HG02642 (cell line): ENCODE data around the gene FBH1.
A peak's percentile ranks its signal among the peaks of the same experiment; 100 is the strongest.
"Not testable (repeated sequence)": the region's sequence is repeated elsewhere in the genome, so short reads cannot be mapped to it uniquely, and the experiment has no call there.

Experiments
- ATAC-seq: cut with Tn5 transposase; IDR thresholded peaks from one replicate; pipeline ENCODE4 v1.9.1; 2021; ENCODE audit warnings: mild to moderate bottlenecking; ENCODE audit not compliant: unreplicated experiment, poor library complexity

Gene FBH1

GRCh38 chr10:5889624-5890451 lies at the start of gene FBH1, which contains the start of gene ANKRD16:
TSS of gene FBH1 (plus strand) at chr10:5890243. CDS start at chr10:5890346, 103 bp downstream.
TSS of gene ANKRD16 (minus strand) at chr10:5889893. CDS start at chr10:5889354, 539 bp downstream.
- peak; percentile 88 for ATAC-seq

- ATAC-seq: peak; percentile 86
Observed at GRCh38 chr10:5840314-5841307, 49.4 kb upstream of the FBH1 start.

GRCh38 chr10:5841965-5842364 lies 48.1 kb upstream of the FBH1 start:
- ATAC-seq: no peak

GRCh38 chr10:5843686-5844344 lies 46.2 kb upstream of the FBH1 start:
- no peak for ATAC-seq

GRCh38 chr10:5844345-5845055 lies 45.5 kb upstream of the FBH1 start:
- ATAC-seq: no peak

- not testable (repeated sequence) for ATAC-seq
Observed at GRCh38 chr10:5846667-5847066, 43.4 kb upstream of the FBH1 start.

- no peak for ATAC-seq
Observed at GRCh38 chr10:5854131-5854475, 35.9 kb upstream of the FBH1 start.

GRCh38 chr10:5855979-5856700 lies 33.9 kb upstream of the FBH1 start:
- no peak for ATAC-seq

- ATAC-seq: no peak
Observed at GRCh38 chr10:5856701-5857004, 33.4 kb upstream of the FBH1 start.

GRCh38 chr10:5858811-5859210 lies 31.2 kb upstream of the FBH1 start:
- no peak for ATAC-seq

GRCh38 chr10:5860066-5860465 lies 30.0 kb upstream of the FBH1 start:
- ATAC-seq: no peak

- peak; percentile 96 for ATAC-seq
Observed at GRCh38 chr10:5862360-5862961, 27.6 kb upstream of the FBH1 start.

- not testable (repeated sequence) for ATAC-seq
Observed at GRCh38 chr10:5862981-5863685, 26.9 kb upstream of the FBH1 start.

- ATAC-seq: not testable (repeated sequence)
Observed at GRCh38 chr10:5866451-5867081, 23.5 kb upstream of the FBH1 start.

- not testable (repeated sequence) for ATAC-seq
Observed at GRCh38 chr10:5867091-5867615, 22.9 kb upstream of the FBH1 start.

- not testable (repeated sequence) for ATAC-seq
Observed at GRCh38 chr10:5868383-5868782, 21.7 kb upstream of the FBH1 start.

GRCh38 chr10:5869156-5869555 lies 20.9 kb upstream of the FBH1 start:
- ATAC-seq: no peak

GRCh38 chr10:5871596-5871995 lies 18.4 kb upstream of the FBH1 start:
- ATAC-seq: no peak
